Central memory CD4-positive, alpha-beta T cell (primary cell): ENCODE results near the gene KCNT1.

ENCODE experiments used
- DNase-seq: peaks from one replicate; pipeline ENCODE4 v3.0.0; 2022

KCNT1 gene

DNA sequence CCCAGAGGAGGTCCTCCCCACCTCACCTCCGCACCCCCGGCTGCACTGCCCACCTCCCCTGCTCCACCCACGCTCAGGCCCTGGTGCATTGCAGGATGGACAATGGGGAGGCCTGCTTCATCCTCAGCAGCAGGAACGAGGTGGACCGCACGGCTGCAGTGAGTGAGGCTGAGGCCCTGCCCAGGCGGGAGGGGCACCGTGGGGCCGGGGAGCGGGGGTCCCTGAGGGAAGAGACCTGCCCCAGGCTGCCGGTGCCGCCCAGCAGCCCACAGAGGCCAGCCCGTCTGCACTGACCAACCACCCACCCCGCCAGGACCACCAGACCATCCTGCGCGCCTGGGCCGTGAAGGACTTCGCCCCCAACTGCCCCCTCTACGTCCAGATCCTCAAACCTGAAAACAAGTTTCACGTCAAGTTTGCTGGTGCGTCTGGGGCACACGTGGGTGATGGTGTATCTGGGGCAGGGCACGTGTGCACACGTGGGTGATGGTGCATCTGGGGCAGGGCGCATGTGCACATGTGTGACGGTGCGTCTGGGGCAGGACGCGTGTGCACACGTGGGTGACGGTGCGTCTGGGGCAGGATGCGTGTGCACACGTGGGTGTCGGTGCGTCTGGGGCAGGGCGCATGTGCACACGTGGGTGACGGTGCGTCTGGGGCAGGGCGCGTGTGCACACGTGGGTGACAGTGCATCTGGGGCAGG is 66.7 kb downstream of the KCNT1 start:
- DNase-seq, result no peak

DNA sequence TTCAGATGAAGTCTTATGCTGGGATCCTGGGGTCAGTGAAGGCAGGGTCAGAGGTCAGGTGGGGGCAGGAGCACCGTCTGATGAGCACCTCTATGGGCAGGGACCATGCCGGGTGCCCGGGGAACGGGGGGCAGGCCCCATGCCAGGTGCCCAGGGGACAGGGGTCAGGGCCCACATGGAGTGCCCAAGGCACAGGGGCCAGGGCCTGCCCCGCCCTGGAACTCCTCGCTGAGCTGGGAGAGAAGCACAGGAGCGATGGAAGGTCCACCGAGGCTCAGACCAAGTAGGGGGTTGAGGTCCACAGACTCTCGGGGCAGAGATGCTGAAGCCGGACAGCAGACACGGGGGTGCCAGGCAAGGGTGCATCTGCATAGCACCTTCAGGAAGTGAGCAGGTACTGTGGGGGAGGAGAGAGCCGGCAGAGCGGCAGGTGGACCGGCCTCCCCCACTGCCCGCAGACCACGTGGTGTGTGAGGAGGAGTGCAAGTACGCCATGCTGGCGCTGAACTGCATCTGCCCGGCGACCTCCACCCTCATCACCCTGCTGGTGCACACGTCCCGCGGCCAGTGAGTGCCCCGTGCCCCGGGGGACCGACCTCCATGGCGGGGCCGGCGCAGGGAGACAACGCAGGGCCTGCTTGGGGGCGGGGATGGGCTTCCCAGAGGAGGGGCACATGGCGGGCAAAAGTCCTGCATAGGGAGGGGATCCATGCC is 67.7 kb downstream of the KCNT1 start:
- DNase-seq, result no peak

DNA sequence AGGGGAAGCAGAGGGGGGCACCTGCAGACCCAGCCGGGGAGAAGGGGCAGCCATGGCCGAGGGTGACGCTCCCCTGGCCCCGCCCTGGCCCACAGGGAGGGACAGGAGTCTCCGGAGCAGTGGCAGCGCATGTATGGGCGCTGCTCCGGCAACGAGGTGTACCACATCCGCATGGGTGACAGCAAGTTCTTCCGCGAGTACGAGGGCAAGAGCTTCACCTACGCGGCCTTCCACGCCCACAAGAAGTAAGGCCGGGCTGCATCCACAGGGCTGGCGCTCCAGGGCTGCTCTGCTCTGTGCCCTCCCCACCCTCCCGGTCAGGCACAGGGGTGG is 68.2 kb downstream of the KCNT1 start:
- DNase-seq, result no peak

DNA sequence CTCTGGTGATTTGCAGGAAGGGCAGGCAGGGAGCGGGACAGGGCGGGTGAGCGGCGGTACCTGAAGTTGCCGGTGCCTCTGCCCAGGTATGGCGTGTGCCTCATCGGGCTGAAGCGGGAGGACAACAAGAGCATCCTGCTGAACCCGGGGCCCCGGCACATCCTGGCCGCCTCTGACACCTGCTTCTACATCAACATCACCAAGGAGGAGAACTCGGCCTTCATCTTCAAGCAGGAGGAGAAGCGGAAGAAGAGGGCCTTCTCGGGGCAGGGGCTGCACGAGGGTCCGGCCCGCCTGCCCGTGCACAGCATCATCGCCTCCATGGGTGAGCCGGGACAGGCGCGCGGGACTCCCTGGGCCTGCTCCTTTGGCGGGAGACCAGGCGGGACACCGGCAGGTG is 68.8 kb downstream of the KCNT1 start:
- no peak for DNase-seq

- DNase-seq, result no peak
Observed at GRCh38 chr9:135771401-135772051, 69.5 kb downstream of the KCNT1 start.

GRCh38 chr9:135772056-135772646 is 70.2 kb downstream of the KCNT1 start:
- DNase-seq, result no peak

DNA sequence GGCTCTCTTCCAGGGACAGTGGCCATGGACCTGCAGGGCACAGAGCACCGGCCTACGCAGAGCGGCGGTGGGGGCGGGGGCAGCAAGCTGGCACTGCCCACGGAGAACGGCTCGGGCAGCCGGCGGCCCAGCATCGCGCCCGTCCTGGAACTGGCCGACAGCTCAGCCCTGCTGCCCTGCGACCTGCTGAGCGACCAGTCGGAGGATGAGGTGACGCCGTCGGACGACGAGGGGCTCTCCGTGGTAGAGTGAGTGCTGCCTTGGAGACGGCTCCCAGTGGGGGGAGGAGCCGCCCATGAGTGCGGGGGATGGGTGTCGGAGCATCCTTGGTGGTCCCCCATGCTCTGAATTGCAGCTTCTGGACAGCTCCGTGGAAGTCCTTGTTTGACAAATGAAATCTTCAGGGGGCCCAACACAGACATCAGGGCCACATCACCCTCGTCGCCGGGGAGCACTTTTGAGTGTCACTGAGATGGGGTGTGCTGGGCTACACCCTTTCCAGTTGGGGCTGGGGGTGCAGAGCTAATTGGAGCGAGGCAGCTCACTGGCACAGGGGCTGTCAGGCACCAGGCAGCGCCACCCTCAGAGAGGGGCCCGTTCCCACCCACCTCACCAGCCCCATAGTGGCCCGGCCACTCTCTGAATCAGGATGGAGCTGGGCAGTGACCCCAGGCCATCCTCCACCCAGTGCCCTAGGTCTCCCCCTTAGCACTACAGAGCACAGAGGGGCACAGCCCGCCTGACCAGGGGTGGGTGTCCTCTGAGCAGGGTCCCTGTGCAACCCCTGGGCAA is 70.9 kb downstream of the KCNT1 start:
- no peak for DNase-seq

DNA sequence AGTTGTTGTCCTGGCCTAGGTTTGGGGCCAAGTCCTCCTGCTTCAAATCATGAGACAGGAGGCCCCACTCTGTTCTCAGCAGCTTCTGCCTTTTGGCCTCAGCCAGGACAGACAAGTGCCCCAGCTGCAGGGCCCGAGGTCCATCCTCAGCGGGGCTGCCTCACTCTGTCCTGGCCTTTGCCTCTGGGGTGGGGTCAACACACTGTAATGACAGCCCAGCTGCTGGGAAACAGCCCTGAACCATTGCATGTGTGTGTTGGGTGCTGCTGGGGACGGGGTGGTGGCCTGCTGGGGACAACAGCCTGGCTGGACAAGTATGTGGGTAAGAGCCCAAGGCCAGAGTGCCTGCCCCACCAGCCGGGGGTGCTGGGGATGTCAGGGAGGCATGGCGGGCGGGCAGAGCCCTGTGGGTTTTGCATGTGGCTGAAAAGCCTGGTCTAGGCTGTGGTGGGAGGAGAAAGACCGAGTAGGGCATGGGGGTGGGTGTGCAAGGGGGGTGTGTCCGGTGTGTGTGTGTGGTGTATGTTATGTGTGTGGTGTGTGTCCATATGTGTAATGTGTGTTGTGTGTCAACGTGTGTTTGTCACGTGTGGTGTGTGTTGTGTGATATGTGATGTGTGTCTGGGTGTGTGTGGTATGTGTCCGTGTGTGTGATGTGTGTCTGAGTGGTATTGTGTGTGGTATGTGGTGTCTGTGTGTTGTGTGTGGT is 71.7 kb downstream of the KCNT1 start:
- no peak for DNase-seq

DNA sequence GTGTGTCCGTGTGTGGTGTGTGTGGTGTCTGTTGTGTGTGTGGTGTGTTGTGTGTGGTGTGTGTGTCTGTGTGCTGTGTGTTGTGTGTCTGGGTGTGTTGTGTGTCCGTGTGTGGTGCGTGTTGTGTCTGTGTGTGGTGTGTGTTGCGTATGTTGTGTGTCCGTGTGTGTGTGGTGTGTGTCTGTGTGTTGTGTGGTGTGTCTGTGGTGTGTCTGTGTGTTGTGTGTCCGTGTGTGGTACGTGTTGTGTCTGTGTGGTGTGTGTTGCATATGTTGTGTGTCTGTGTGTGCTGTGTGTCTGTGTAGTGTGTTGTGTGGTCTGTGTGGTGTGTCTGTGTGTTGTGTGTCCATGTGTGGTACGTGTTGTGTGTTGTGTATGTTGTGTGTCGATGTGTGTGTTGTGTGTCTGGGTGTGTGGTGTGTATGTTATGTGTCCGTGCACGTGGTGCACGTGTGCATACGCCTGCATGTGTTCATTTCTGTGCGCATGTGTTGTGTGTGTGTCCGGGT is 72.3 kb downstream of the KCNT1 start:
- DNase-seq, result no peak

DNA sequence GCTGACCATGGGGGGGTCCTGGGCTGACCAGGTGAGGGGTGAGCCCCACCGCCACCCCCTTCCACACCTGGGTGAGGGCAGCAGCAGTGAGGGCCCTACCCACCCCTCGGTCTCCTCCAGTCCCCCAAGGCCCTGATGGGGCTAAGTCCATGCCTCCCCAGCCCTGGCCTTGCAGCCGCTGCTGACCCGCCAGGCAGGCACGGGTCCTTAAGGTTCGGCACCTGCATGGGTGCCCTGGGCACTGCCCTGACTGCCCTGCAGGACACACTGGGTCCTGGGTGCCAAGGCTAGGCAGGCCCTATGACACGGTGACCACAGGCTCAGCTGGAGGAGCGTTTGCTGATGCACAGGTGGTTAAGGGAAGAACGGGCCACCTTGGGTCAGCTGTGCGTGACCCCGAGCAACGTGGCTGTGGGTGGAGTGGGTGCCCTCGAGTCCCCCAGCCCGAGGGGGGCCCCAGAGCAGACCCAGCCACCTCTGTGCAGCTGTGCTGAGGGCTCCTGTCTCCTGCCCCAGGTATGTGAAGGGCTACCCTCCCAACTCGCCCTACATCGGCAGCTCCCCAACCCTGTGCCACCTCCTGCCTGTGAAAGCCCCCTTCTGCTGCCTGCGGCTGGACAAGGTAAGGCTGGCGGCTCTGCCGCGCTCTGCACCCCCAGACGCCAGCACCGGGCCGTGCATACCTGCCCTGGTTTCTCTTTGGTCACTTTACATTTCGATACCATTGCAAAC is 73.0 kb downstream of the KCNT1 start:
- DNase-seq, result no peak

- no peak for DNase-seq
Observed at GRCh38 chr9:135775911-135776310, 73.9 kb downstream of the KCNT1 start.

- no peak for DNase-seq
Observed at GRCh38 chr9:135776893-135777622, 75.1 kb downstream of the KCNT1 start.

GRCh38 chr9:135777623-135778177 is 75.7 kb downstream of the KCNT1 start:
- no peak for DNase-seq

DNA sequence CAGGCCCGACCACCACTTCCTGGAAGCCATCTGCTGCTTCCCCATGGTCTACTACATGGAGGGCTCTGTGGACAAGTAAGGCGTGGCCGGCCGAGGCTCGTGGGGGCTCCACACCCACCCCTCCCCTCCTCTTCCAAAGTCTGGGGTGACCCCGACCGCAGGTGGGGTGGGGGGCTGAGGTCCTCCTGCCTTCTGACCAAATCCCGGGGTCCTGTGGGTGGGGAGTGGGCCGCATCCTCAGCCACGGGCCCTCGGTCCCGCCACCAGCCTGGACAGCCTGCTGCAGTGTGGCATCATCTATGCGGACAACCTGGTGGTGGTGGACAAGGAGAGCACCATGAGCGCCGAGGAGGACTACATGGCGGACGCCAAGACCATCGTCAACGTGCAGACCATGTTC is 76.4 kb downstream of the KCNT1 start:
- DNase-seq, result no peak

DNA sequence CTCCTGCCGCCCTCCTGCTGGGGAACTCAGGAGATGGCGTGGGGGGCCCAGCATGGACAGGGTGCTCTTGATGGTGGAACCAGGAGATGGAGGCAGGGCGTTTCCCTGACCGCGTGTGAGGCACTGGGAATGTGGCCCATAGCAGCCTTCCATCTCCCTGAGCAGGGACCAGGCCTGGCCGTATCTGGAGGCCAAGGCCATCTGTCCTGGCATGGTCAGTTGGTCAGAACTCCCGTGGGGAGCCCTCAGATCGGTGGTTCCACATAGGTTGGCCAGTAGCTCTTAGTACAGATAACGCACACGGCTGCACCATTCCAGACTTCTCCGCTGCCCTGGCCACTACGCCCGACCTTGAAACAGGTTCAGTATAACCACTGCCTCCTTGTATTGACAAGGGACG is 77.6 kb downstream of the KCNT1 start:
- no peak for DNase-seq

DNA sequence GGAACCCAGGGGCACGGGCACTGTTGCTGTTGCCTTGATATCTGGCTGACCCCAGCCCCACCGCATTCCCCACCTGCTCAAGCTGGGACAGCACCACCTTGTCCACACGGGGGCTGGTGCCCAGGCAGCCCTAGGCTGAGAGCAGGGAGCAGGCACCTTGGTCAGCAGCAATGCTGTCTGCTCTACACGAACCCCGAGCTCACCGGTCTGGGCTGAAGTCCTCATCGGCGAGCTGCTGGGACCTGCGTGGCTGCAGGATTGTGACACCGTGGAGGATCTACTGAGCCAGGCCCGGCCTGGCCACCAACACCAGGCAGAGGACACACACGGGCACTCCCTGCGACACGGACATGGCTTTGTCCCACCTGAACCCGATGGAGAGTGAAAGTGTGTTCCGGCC is 78.1 kb downstream of the KCNT1 start:
- DNase-seq, result no peak

- no peak for DNase-seq
Observed at GRCh38 chr9:135780626-135781025, 78.6 kb downstream of the KCNT1 start.

GRCh38 chr9:135782946-135783345 is 81.0 kb downstream of the KCNT1 start:
- no peak for DNase-seq

DNA sequence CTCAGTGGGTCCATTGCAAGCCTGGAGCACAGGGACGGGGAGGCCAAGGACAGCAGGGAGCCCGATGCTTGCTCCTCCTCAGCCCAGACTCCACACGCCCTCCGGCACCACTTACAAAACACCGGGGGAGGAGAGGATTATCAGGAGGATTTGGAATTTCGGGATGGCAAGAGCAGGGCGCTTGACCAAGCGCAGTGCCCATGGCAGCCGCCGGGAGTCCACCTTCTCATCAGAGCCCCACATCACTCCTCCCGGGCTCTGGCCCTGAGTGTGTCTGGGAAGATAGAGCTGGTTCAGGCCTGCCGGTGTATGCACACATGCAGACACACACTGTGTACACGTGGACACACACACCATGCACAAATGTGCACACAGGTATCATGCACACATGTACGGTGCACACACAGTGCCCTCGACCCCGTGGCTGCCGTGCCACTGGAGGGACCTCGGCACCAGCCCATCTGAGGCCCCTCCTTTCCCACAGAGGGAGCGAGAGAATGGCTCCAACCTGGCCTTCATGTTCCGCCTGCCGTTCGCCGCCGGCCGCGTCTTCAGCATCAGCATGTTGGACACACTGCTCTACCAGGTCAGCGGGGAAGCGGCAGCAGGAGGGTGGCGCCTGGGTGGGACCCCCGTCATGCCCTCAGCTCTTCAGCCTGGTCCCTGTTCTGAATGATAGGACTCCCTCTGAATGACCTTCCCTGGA is 81.7 kb downstream of the KCNT1 start:
- DNase-seq, result no peak
